IPS DF 6.9 (cell line): Measurements from ENCODE around the gene GNPDA1.
A peak's percentile ranks its signal among the peaks of the same experiment; 100 is the strongest.

ENCODE experiments used
- DNase-seq: peaks from one replicate; pipeline ENCODE4 v3.0.0-alpha.2; 2013; ENCODE audit warnings: low read depth, low spot score
- H3K27ac ChIP-seq: one replicate; pipeline ENCODE4 v1.5.1; 2013; ENCODE audit warnings: low read length, control low read depth
- H3K27me3 ChIP-seq: 2 replicates; pipeline ENCODE4 v1.6.1; 2013; ENCODE audit warnings: mild to moderate bottlenecking, low read length; ENCODE audit not compliant: control insufficient read depth, insufficient read depth
- H3K36me3 ChIP-seq: 2 replicates; pipeline ENCODE4 v1.6.1; 2013; ENCODE audit warnings: low read length; ENCODE audit not compliant: control insufficient read depth, insufficient read depth
- H3K4me1 ChIP-seq: 2 replicates; pipeline ENCODE4 v1.6.1; 2013; ENCODE audit warnings: low read length; ENCODE audit not compliant: control insufficient read depth, insufficient read depth
- H3K4me3 ChIP-seq: 2 replicates; pipeline ENCODE4 v1.5.1; 2013; ENCODE audit warnings: mild to moderate bottlenecking, low read length
- H3K9me3 ChIP-seq: 2 replicates; pipeline ENCODE4 v1.6.1; 2013; ENCODE audit warnings: low read length, inconsistent platforms; ENCODE audit not compliant: control insufficient read depth, insufficient read depth
- WGBS: extraction: QIAGEN DNeasy Blood & Tissue Kit; methylation state at CpG from one replicate; pipeline ENCODE4 v1.1.7; 2013; ENCODE audit warnings: mixed read lengths, missing lambda C conversion rate; ENCODE audit not compliant: insufficient read length, insufficient coverage; 5-methylcytosine and 5-hydroxymethylcytosine counted together

GNPDA1 gene

DNA sequence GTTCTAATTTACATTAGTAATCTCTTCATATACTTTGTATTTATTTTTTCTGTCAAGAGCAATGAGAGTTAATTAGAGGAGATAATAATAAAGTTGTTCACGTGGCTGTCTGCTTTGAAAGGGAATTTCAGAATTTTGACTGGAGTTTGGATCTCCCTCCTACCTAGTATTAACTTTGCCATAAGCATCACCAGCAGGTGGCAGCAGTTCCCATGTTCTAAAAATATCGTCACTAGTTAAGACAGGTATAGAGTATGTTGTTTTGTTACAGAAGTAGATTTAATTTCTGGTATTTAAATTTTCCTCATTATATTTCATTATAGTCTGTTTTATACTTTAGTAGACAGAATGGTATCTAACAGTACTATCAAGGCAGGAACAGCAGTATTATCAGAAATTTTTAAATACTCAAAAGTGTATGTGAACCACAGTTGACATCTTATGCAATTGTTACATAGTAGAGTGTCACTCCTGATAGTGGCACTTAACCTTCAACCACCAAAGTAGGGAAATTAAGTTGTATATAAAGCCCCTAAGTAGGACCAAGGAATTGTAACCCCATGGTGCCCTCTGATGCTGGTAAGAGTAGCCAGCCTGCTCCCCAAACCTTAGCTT is 20.4 kb downstream of the GNPDA1 start:
- H3K4me1 ChIP-seq = no peaks in the 10 kb centered on the region
- DNase-seq = no peak

DNA sequence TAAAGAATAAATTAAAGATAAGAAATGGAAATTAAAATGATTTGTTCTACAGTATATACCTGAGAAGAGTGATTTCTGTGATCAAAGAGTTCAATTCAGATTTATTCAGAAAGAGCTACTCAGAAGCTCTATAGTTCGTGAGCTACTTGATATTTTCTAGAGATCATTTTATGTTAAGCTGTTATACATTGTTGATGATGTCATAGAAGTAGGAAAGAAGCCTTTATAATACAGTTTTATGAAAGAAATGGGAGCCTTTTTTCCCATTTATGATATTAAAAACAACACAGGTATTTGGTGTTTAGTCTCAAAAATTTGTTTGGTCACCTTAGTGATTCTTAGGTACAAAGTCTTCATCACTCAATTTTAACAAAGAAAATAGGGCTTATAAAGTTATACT is 23.1 kb downstream of the GNPDA1 start:
- Histone ChIP-seq H3K4me1 (no peaks in the 10 kb centered on the region), H3K27ac (no peak overlapping the region), H3K4me3 (no peak overlapping the region), H3K27me3 (no peaks in the 10 kb centered on the region), H3K9me3 (no peaks in the 10 kb centered on the region), H3K36me3 (no peaks in the 10 kb centered on the region)
- DNase-seq = no peak
- no CpG with 5 or more reads among the region's 1 CpG for WGBS

More for the DNA sequence above, 20.4 kb downstream of the GNPDA1 start:
- no CpG with 5 or more reads among the region's 2 CpGs for WGBS
- Histone ChIP-seq H3K27me3 (no peaks in the 10 kb centered on the region), H3K36me3 (no peaks in the 10 kb centered on the region), H3K9me3 (no peaks in the 10 kb centered on the region), H3K27ac (no peak overlapping the region), H3K4me3 (no peak overlapping the region)

DNA sequence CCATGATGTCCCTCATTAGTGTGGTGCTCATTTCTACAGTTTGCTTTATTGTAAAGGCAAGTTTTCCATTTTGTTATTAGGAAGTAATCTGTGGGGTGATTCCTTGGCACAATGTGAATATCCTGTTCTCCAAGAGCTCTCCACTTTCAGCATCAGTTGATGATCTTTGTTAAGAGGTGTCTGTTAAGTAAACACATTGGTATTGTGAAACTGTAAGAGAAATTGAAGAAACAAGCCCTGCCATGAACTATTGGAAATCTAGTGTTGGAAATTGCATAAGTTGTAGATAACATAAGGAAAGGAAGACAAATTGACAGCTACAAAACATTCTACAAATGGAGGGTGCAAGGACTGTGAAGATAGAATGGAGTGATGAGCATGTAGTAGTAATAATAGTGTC is 26.8 kb downstream of the GNPDA1 start:
- Histone ChIP-seq H3K27me3 (no peaks in the 10 kb centered on the region), H3K27ac (no peak overlapping the region), H3K36me3 (no peaks in the 10 kb centered on the region), H3K4me1 (no peaks in the 10 kb centered on the region), H3K4me3 (no peak overlapping the region), H3K9me3 (no peaks in the 10 kb centered on the region)
- DNase-seq = no peak

DNA sequence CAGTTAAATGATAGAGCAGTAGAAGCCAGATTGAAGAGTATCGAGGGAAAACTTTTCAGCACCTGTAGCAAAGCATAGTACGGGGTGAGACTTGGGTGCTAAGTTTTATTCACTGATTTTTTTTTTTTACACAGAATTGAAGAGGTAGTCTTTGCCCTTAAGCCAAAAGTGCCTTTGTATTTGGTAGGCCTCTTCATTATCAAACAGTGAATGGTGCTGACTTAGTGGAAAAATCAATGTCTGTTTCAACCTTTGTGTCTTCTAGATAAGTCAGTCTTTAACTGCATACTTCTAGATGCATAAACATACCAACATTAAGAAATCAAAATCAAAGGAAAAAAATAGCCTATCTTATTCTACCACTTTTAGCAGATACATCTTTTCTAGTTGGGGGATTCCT is 30.2 kb downstream of the GNPDA1 start:
- H3K27ac ChIP-seq = no peak overlapping the region
- H3K36me3 ChIP-seq = peaks cover 8% of the 10 kb centered on the region; the same call in 1 of the 2 replicates
- H3K27me3 ChIP-seq = no peaks in the 10 kb centered on the region
- DNase-seq = no peak
- no CpG with 5 or more reads among the region's 2 CpGs for WGBS
- no peaks in the 10 kb centered on the region for H3K9me3 ChIP-seq
- no peaks in the 10 kb centered on the region for H3K4me1 ChIP-seq
- no peak overlapping the region for H3K4me3 ChIP-seq

DNA sequence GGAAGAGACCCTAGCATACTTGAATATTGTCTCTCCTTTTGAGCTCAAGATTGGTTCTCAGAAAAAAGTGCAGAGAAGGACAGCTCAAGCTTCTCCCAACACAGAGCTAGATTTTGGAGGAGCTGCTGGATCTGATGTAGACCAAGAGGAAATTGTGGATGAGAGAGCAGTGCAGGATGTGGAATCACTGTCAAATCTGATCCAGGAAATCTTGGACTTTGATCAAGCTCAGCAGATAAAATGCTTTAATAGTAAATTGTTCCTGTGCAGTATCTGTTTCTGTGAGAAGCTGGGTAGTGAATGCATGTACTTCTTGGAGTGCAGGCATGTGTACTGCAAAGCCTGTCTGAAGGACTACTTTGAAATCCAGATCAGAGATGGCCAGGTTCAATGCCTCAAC is 34.4 kb downstream of the GNPDA1 start:
- no peak for DNase-seq
- Histone ChIP-seq H3K4me3 (no peak overlapping the region), H3K27me3 (no peaks in the 10 kb centered on the region), H3K4me1 (no peaks in the 10 kb centered on the region), H3K27ac (no peak overlapping the region), H3K9me3 (no peaks in the 10 kb centered on the region), H3K36me3 (peaks cover 8% of the 10 kb centered on the region; the same call in 1 of the 2 replicates)

DNA sequence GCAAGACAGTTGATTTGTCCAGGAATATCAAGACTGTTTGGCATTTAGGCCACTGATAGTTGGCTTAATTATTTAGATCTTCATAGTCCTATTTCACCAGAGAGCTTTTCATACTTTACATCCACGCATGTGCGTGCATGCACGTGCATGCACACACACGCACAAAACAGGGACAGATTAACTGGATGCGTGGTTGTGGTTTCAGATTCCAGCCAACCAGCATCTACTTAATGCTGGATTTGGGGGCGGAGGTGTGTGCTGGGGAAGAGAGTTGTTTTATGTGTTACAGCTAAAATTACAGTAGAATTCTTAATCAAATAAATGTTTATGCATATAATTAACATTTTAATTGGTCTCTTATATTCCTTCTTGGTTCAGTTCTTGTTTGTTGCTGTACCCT is 36.7 kb downstream of the GNPDA1 start:
- Histone ChIP-seq H3K27me3 (no peaks in the 10 kb centered on the region), H3K4me3 (no peak overlapping the region), H3K27ac (no peak overlapping the region), H3K36me3 (peaks cover 8% of the 10 kb centered on the region; the same call in 1 of the 2 replicates), H3K9me3 (no peaks in the 10 kb centered on the region), H3K4me1 (no peaks in the 10 kb centered on the region)
- WGBS = no CpG with 5 or more reads among the region's 6 CpGs
- DNase-seq = no peak

DNA sequence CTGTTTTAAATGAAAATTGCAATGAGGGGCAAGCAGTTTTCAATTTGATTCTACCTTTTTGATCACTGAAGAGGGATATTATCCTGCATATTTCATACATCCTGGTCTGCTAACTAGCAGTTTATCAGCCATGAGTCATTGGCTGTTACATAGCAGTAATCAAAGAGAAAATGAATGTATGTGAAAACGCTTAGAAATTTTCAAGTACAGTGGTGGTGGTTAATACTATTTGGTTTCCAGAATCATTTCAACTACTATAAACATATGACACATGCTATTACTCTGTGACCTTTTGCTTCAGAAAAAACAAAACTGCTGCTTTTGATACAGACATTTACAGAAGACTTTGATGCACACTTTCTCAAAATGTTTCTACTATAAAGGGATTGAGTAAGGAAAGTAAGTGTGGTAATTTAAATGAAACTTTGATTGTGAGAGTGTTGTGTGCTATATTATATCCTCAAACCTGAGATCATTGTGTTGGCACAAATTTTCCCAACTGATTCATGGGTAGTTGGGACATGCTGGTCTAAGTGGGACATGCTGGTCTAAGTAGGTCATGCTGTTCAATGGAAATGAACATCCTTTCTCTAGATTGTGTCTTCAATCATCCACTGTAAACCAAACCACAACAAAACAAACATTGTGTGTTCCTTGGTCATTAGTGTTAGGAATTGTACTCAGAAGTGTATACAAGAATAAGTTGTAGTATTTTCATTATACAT is 38.8 kb downstream of the GNPDA1 start:
- Histone ChIP-seq H3K27me3 (no peaks in the 10 kb centered on the region), H3K9me3 (no peaks in the 10 kb centered on the region), H3K27ac (no peak overlapping the region), H3K4me1 (no peaks in the 10 kb centered on the region; the same call in 1 of the 2 replicates), H3K36me3 (no peaks in the 10 kb centered on the region; the same call in 1 of the 2 replicates), H3K4me3 (no peak overlapping the region)
- DNase-seq = no peak
- WGBS = no CpG with 5 or more reads among the region's 1 CpG

DNA sequence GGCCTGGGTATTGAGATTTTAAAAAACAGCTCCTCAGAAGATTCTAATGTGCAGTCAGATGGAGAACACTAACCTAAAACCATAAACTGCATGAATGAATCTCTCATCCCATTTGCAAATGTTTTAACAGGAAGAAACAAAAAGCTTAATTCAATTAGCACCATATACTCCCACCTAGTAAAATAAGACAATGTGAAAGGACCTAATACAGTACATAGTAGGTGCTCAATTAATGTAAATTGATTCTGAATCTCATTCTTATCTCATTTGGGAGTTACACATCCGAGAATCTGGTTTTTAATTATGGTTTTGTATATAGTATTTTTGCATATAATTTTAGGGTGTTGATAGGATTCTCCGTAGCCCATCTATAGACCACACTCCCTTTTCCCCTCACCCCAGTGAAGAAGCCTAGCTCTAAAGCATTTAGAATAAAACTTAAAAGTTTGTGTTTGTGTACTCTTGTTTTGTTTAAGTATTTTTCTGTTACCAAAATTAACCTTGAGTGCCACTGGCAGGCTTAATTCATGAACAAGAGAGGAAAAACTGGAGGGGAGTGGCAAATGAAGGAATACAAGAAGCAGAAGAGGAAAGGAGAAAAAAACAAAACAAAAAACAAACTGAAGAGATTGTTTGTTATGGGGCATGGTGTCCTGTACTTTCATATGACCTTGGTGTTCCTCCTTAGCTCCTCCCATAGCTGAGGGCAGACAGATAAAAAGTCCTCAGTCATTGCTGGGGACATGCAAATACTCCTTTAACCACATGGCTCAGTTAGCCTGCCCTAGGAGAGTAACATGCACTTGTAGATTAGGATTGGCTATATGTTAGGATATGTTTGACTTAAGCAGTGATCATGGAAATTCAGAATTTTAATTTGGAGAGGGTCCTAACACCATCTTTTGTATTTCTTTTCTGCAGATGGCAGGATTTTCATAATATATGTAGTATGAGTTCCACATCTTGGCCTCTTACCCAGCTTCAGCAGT is 42.8 kb downstream of the GNPDA1 start:
- no peak for DNase-seq
- no peaks in the 10 kb centered on the region for H3K9me3 ChIP-seq
- WGBS = no CpG with 5 or more reads among the region's 2 CpGs
- no peak overlapping the region for H3K27ac ChIP-seq
- peak overlapping the region; percentile 68; the same call in 1 of the 2 replicates for H3K4me3 ChIP-seq
- no peaks in the 10 kb centered on the region for H3K27me3 ChIP-seq
- no peaks in the 10 kb centered on the region; the same call in 1 of the 2 replicates for H3K36me3 ChIP-seq
- no peaks in the 10 kb centered on the region; the same call in 1 of the 2 replicates for H3K4me1 ChIP-seq

DNA sequence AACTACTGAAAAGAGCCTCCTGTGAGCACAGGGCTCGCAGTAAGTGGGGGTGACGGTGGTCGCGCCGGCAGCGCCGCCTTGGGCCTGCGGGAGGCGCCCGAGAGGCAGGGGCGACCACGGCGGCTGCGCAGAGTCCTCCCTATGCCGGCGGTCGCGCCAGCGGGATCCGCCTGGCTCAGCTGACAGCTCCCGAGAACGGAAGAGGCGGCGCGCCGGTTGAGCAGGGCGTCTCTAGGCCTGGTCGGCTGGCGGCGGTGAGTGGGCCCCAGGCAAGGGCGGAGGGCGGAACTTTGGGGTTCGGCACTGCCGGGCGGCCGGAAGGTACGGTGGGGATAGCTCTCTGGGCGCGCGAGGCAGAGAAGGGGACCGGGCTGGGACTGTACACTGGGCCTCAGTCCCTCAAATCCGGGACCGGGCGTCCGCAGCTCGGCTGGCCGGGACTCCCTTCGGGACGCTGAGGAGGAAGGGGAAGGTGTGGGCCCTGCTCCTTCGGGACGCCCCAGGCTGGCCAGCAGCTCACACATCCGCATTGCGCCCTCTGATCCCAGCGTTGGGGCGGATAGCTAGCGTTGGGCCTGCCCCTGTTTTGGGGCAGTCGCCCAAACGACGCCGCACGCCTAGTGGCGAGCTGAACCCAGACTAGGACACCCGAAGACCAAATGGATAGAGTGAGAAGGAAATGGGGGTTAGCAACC is 43.8 kb downstream of the GNPDA1 start, which contains the start of gene RNF14:
Gene RNF14, plus strand, starts transcription at position 192 of the 695 bp plus-strand sequence. CDS start 4,484 bp downstream, outside the sequence.
- peak; percentile 70 for DNase-seq
- WGBS = no CpG with 5 or more reads among the region's 63 CpGs
- H3K9me3 ChIP-seq = no peaks in the 10 kb centered on the region
- no peaks in the 10 kb centered on the region for H3K27me3 ChIP-seq
- H3K4me1 ChIP-seq = no peaks in the 10 kb centered on the region; the same call in 1 of the 2 replicates
- H3K4me3 ChIP-seq = peak within 1 kb of the TSS; percentile 68
- H3K27ac ChIP-seq = no peak within 1 kb of the TSS
- H3K36me3 ChIP-seq = no peaks in the 10 kb centered on the region

DNA sequence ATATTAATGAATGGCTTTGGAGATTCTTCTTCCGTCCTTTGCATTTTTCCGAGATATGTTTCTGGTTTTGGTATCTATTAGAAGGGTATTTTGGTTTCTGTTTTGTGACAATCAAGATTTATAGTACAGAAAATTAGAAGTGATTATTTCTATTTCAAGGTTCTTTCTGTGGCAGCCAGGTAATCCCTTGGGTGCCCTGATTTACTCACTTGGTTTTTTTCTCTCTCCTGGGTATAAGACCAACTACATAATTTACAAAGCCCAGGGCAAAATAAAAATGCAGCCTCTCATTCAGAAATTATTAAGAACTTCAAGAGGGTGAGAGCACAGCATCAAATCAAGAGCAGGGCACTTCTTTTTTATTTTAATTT is 45.9 kb downstream of the GNPDA1 start:
- Histone ChIP-seq H3K27me3 (no peaks in the 10 kb centered on the region), H3K4me3 (no peak overlapping the region), H3K36me3 (no peaks in the 10 kb centered on the region), H3K27ac (no peak overlapping the region), H3K4me1 (no peaks in the 10 kb centered on the region; the same call in 1 of the 2 replicates), H3K9me3 (no peaks in the 10 kb centered on the region)
- no CpG with 5 or more reads among the region's 2 CpGs for WGBS
- DNase-seq = no peak
